ENCODE data around the gene ARL6IP5.
A peak's percentile ranks its signal among the peaks of the same experiment; 100 is the strongest.

ARL6IP5 gene

GRCh38 chr3:69058947-69059224 lies 25.9 kb upstream of the ARL6IP5 start:
- no peak for DNase-seq
- Histone ChIP-seq H3K36me3 (ENCODE audit: control insufficient read depth in 4 of 4, insufficient read depth in 4 of 4, low read length in 3 of 4) (peaks cover 9 to 73% (median 40%) of the 10 kb centered on the region in 4 experiments), H3K4me1 (ENCODE audit: control extremely low read depth in 1 of 4, control insufficient read depth in 4 of 4, insufficient read depth in 4 of 4, low read length in 3 of 4) (peaks cover 6 to 15% (median 10%) of the 10 kb centered on the region in 4 experiments), H3K27me3 (replicated peaks in 2 of 5; ENCODE audit: control insufficient read depth in 4 of 5, insufficient read depth in 5 of 5, low read length in 4 of 5) (no peaks in the 10 kb centered on the region), H3K27ac (ENCODE audit: insufficient read depth in 1 of 2, low read depth in 1 of 2, low read length in 2 of 2, poor library complexity in 1 of 2, severe bottlenecking in 2 of 2) (peak overlapping the region; percentile 48 to 75), H3K9me3 (ENCODE audit: control extremely low read depth in 1 of 5, control insufficient read depth in 4 of 5, insufficient read depth in 2 of 5, low read depth in 1 of 5, low read length in 4 of 5) (no peaks in the 10 kb centered on the region), H3K4me3 (ENCODE audit: control insufficient read depth in 1 of 7, extremely low read depth in 1 of 7, insufficient read depth in 4 of 7, low read depth in 2 of 7, low read length in 6 of 7) (no peak overlapping the region)
- ChIA-PET CTCF (interaction anchor here (1.0 to 1.3 kb wide), 3 partner anchors 15 to 26 kb away, joined by 3 to 4 read pairs (median 3); partner anchors contain the start of gene ARL6IP5), POLR2A (no interaction called here)
- 80% methylated on average over 1 of the region's 2 CpGs for WGBS (ENCODE audit: insufficient coverage)

- Histone ChIP-seq H3K27ac (ENCODE audit: insufficient read depth in 1 of 2, low read depth in 1 of 2, low read length in 2 of 2, poor library complexity in 1 of 2, severe bottlenecking in 2 of 2) (no peak overlapping the region), H3K4me1 (ENCODE audit: control extremely low read depth in 1 of 4, control insufficient read depth in 4 of 4, insufficient read depth in 4 of 4, low read length in 3 of 4) (peaks cover 6 to 15% (median 10%) of the 10 kb centered on the region in 4 experiments), H3K9me3 (ENCODE audit: control extremely low read depth in 1 of 5, control insufficient read depth in 4 of 5, insufficient read depth in 2 of 5, low read depth in 1 of 5, low read length in 4 of 5) (no peaks in the 10 kb centered on the region), H3K4me3 (ENCODE audit: control insufficient read depth in 1 of 7, extremely low read depth in 1 of 7, insufficient read depth in 4 of 7, low read depth in 2 of 7, low read length in 6 of 7) (no peak overlapping the region), H3K36me3 (ENCODE audit: control insufficient read depth in 4 of 4, insufficient read depth in 4 of 4, low read length in 3 of 4) (peaks cover 13 to 76% (median 39%) of the 10 kb centered on the region in 4 experiments), H3K27me3 (replicated peaks in 2 of 5; ENCODE audit: control insufficient read depth in 4 of 5, insufficient read depth in 5 of 5, low read length in 4 of 5) (no peaks in the 10 kb centered on the region)
- ChIA-PET POLR2A (no interaction called here), CTCF (interaction anchor here (1.4 kb wide), 1 partner anchor 15 kb away, joined by 3 read pairs; no protein-coding TSS in a partner anchor)
- DNase-seq: no peak
Measured at GRCh38 chr3:69059688-69060087, 25.0 kb upstream of the ARL6IP5 start.

- CTCF ChIA-PET: interaction anchor here (0.6 to 1.6 kb wide), 4 partner anchors 12 to 348 kb away, joined by 3 to 4 read pairs (median 3); no protein-coding TSS in a partner anchor
- POLR2A ChIA-PET: interaction anchor here (0.6 kb wide), 1 partner anchor 15 kb away, joined by 5 read pairs; no protein-coding TSS in a partner anchor
Measured at GRCh38 chr3:69063636-69064035, 21.1 kb upstream of the ARL6IP5 start.

GRCh38 chr3:69065318-69065964 lies 19.3 kb upstream of the ARL6IP5 start:
- Histone ChIP-seq H3K4me1 (ENCODE audit: control extremely low read depth in 1 of 4, control insufficient read depth in 4 of 4, insufficient read depth in 4 of 4, low read length in 3 of 4) (no peaks in the 10 kb centered on the region), H3K4me3 (ENCODE audit: control insufficient read depth in 1 of 7, extremely low read depth in 1 of 7, insufficient read depth in 4 of 7, low read depth in 2 of 7, low read length in 6 of 7) (no peak overlapping the region), H3K27ac (ENCODE audit: insufficient read depth in 1 of 2, low read depth in 1 of 2, low read length in 2 of 2, poor library complexity in 1 of 2, severe bottlenecking in 2 of 2) (no peak overlapping the region), H3K9me3 (ENCODE audit: control extremely low read depth in 1 of 5, control insufficient read depth in 4 of 5, insufficient read depth in 2 of 5, low read depth in 1 of 5, low read length in 4 of 5) (no peaks in the 10 kb centered on the region), H3K36me3 (ENCODE audit: control insufficient read depth in 4 of 4, insufficient read depth in 4 of 4, low read length in 3 of 4) (peaks cover 13 to 57% (median 27%) of the 10 kb centered on the region in 4 experiments), H3K27me3 (replicated peaks in 2 of 5; ENCODE audit: control insufficient read depth in 4 of 5, insufficient read depth in 5 of 5, low read length in 4 of 5) (no peaks in the 10 kb centered on the region)
- ChIA-PET CTCF (interaction anchor here (0.6 to 1.5 kb wide), 4 partner anchors 10 to 56 kb away, joined by 3 to 4 read pairs (median 3); no protein-coding TSS in a partner anchor), POLR2A (interaction anchor here (1.1 kb wide), 1 partner anchor 14 kb away, joined by 3 read pairs; the partner anchor contains the start of gene TMF1)
- no peak for DNase-seq
- 100% methylated on average over 2 of the region's 6 CpGs for WGBS (ENCODE audit: insufficient coverage)

More at GRCh38 chr3:69063636-69064035, 21.1 kb upstream of the ARL6IP5 start:
- no peak for DNase-seq
- Histone ChIP-seq H3K4me3 (ENCODE audit: control insufficient read depth in 1 of 7, extremely low read depth in 1 of 7, insufficient read depth in 4 of 7, low read depth in 2 of 7, low read length in 6 of 7) (no peak overlapping the region), H3K9me3 (ENCODE audit: control extremely low read depth in 1 of 5, control insufficient read depth in 4 of 5, insufficient read depth in 2 of 5, low read depth in 1 of 5, low read length in 4 of 5) (no peaks in the 10 kb centered on the region), H3K36me3 (ENCODE audit: control insufficient read depth in 4 of 4, insufficient read depth in 4 of 4, low read length in 3 of 4) (peaks cover 14 to 65% (median 31%) of the 10 kb centered on the region in 4 experiments), H3K27me3 (replicated peaks in 2 of 5; ENCODE audit: control insufficient read depth in 4 of 5, insufficient read depth in 5 of 5, low read length in 4 of 5) (no peaks in the 10 kb centered on the region), H3K4me1 (ENCODE audit: control extremely low read depth in 1 of 4, control insufficient read depth in 4 of 4, insufficient read depth in 4 of 4, low read length in 3 of 4) (peaks cover 3 to 7% (median 6%) of the 10 kb centered on the region in 4 experiments), H3K27ac (ENCODE audit: insufficient read depth in 1 of 2, low read depth in 1 of 2, low read length in 2 of 2, poor library complexity in 1 of 2, severe bottlenecking in 2 of 2) (no peak overlapping the region)
- 80% methylated on average over 2 of the region's 2 CpGs for WGBS (ENCODE audit: insufficient coverage)

- Histone ChIP-seq H3K36me3 (ENCODE audit: control insufficient read depth in 4 of 4, insufficient read depth in 4 of 4, low read length in 3 of 4) (peaks cover 11 to 57% (median 25%) of the 10 kb centered on the region in 4 experiments), H3K27ac (ENCODE audit: insufficient read depth in 1 of 2, low read depth in 1 of 2, low read length in 2 of 2, poor library complexity in 1 of 2, severe bottlenecking in 2 of 2) (no peak overlapping the region), H3K9me3 (ENCODE audit: control extremely low read depth in 1 of 5, control insufficient read depth in 4 of 5, insufficient read depth in 2 of 5, low read depth in 1 of 5, low read length in 4 of 5) (no peaks in the 10 kb centered on the region), H3K4me1 (ENCODE audit: control extremely low read depth in 1 of 4, control insufficient read depth in 4 of 4, insufficient read depth in 4 of 4, low read length in 3 of 4) (no peaks in the 10 kb centered on the region), H3K4me3 (ENCODE audit: control insufficient read depth in 1 of 7, extremely low read depth in 1 of 7, insufficient read depth in 4 of 7, low read depth in 2 of 7, low read length in 6 of 7) (no peak overlapping the region), H3K27me3 (replicated peaks in 2 of 5; ENCODE audit: control insufficient read depth in 4 of 5, insufficient read depth in 5 of 5, low read length in 4 of 5) (no peaks in the 10 kb centered on the region)
- DNase-seq: no peak
- ChIA-PET POLR2A (no interaction called here), CTCF (no interaction called here)
- 44% methylated on average over 2 of the region's 4 CpGs for whole genome bisulfite sequencing (ENCODE audit: insufficient coverage)
Measured at GRCh38 chr3:69066121-69066520, 18.6 kb upstream of the ARL6IP5 start.

- Histone ChIP-seq H3K27ac (ENCODE audit: insufficient read depth in 1 of 2, low read depth in 1 of 2, low read length in 2 of 2, poor library complexity in 1 of 2, severe bottlenecking in 2 of 2) (no peak overlapping the region), H3K27me3 (replicated peaks in 2 of 5; ENCODE audit: control insufficient read depth in 4 of 5, insufficient read depth in 5 of 5, low read length in 4 of 5) (no peaks in the 10 kb centered on the region), H3K36me3 (ENCODE audit: control insufficient read depth in 4 of 4, insufficient read depth in 4 of 4, low read length in 3 of 4) (peaks cover 10 to 34% (median 24%) of the 10 kb centered on the region in 4 experiments), H3K4me3 (ENCODE audit: control insufficient read depth in 1 of 7, extremely low read depth in 1 of 7, insufficient read depth in 4 of 7, low read depth in 2 of 7, low read length in 6 of 7) (no peak overlapping the region), H3K9me3 (ENCODE audit: control extremely low read depth in 1 of 5, control insufficient read depth in 4 of 5, insufficient read depth in 2 of 5, low read depth in 1 of 5, low read length in 4 of 5) (no peaks in the 10 kb centered on the region), H3K4me1 (ENCODE audit: control extremely low read depth in 1 of 4, control insufficient read depth in 4 of 4, insufficient read depth in 4 of 4, low read length in 3 of 4) (peaks cover 0 to 4% (median 4%) of the 10 kb centered on the region in 4 experiments)
- CTCF ChIA-PET: no interaction called here
- DNase-seq: no peak
- POLR2A ChIA-PET: no interaction called here
- WGBS (ENCODE audit: insufficient coverage): 95% methylated on average over 3 of the region's 3 CpGs
Measured at GRCh38 chr3:69072928-69073327, 11.8 kb upstream of the ARL6IP5 start.

All from common myeloid progenitor, CD34-positive (primary cell).